ENCODE results near the gene ERBB4. TPM values are rescaled to one million over a fixed set of nuclear protein-coding genes. Genes with fewer than 3 reads are reported as not detected.

The ERBB4 gene
- total RNA-seq, 1 donor from 2014 or later = 10.2 TPM

- H3K4me3 Mint-ChIP-seq = peak overlapping the region; percentile 36
- TF ChIP-seq CTCF (conservative IDR thresholded peaks at IDR 0.05) = no peak
Measured at GRCh38 chr2:212364112-212364985, 174.3 kb downstream of the ERBB4 start.

GRCh38 chr2:212361174-212361756 lies 177.3 kb downstream of the ERBB4 start:
- no peaks in the 10 kb centered on the region for H3K27me3 Mint-ChIP-seq (ENCODE audit: low read depth)
- H3K27ac Mint-ChIP-seq (ENCODE audit: unreplicated experiment) = no peak overlapping the region
- no peak for DNase-seq (ENCODE audit: low read depth, low spot score)
- peaks cover 56% of the 10 kb centered on the region for H3K4me1 Mint-ChIP-seq
- H3K9me3 Mint-ChIP-seq = no peaks in the 10 kb centered on the region
- H3K4me3 Mint-ChIP-seq = no peak overlapping the region
- TF ChIP-seq CTCF (conservative IDR thresholded peaks at IDR 0.05) = no peak
- no peaks in the 10 kb centered on the region for H3K36me3 Mint-ChIP-seq (ENCODE audit: low read depth)

More at GRCh38 chr2:212364112-212364985, 174.3 kb downstream of the ERBB4 start:
- no peak for DNase-seq (ENCODE audit: low read depth, low spot score)
- Mint-ChIP-seq H3K27me3 (ENCODE audit: low read depth) (no peaks in the 10 kb centered on the region), H3K36me3 (ENCODE audit: low read depth) (no peaks in the 10 kb centered on the region), H3K27ac (ENCODE audit: unreplicated experiment) (peak overlapping the region; percentile 23), H3K4me1 (peaks cover 46% of the 10 kb centered on the region), H3K9me3 (peaks cover 5% of the 10 kb centered on the region)

- Mint-ChIP-seq H3K27me3 (ENCODE audit: low read depth) (no peaks in the 10 kb centered on the region), H3K4me3 (no peak overlapping the region), H3K4me1 (peaks cover 60% of the 10 kb centered on the region), H3K27ac (ENCODE audit: unreplicated experiment) (no peak overlapping the region), H3K36me3 (ENCODE audit: low read depth) (no peaks in the 10 kb centered on the region), H3K9me3 (no peaks in the 10 kb centered on the region)
- DNase-seq (ENCODE audit: low read depth, low spot score) = no peak
- no peak for TF ChIP-seq CTCF (conservative IDR thresholded peaks at IDR 0.05)
Measured at GRCh38 chr2:212360068-212360460, 178.5 kb downstream of the ERBB4 start.

GRCh38 chr2:212359425-212360067 lies 179.1 kb downstream of the ERBB4 start:
- TF ChIP-seq CTCF (conservative IDR thresholded peaks at IDR 0.05) = no peak
- H3K36me3 Mint-ChIP-seq (ENCODE audit: low read depth) = no peaks in the 10 kb centered on the region
- no peaks in the 10 kb centered on the region for H3K27me3 Mint-ChIP-seq (ENCODE audit: low read depth)
- peak overlapping the region; percentile 21 for H3K4me3 Mint-ChIP-seq
- H3K9me3 Mint-ChIP-seq = no peaks in the 10 kb centered on the region
- peaks cover 56% of the 10 kb centered on the region for H3K4me1 Mint-ChIP-seq
- peak overlapping the region; percentile 12 for H3K27ac Mint-ChIP-seq (ENCODE audit: unreplicated experiment)
- DNase-seq (ENCODE audit: low read depth, low spot score) = no peak

- no peak for TF ChIP-seq CTCF (conservative IDR thresholded peaks at IDR 0.05)
- Mint-ChIP-seq H3K27ac (ENCODE audit: unreplicated experiment) (no peak overlapping the region), H3K27me3 (ENCODE audit: low read depth) (no peaks in the 10 kb centered on the region), H3K4me1 (peaks cover 42% of the 10 kb centered on the region), H3K4me3 (no peak overlapping the region), H3K36me3 (ENCODE audit: low read depth) (no peaks in the 10 kb centered on the region), H3K9me3 (no peaks in the 10 kb centered on the region)
- no peak for DNase-seq (ENCODE audit: low read depth, low spot score)
Measured at GRCh38 chr2:212357606-212358005, 181.0 kb downstream of the ERBB4 start.
